Mucosa of rectum (tissue), 2 donors: Measurements from ENCODE around the gene MVD.

Experiments
- H3K27ac ChIP-seq, 2 donors: one replicate each; pipeline ENCODE4 v1.7.0; 2013; ENCODE audit warnings: inconsistent platforms in 2 of 2, low read depth in 2 of 2, low read length in 2 of 2
- H3K27me3 ChIP-seq, 2 donors: one replicate each; pipeline ENCODE4 v1.7.0; 2013; ENCODE audit warnings: low read length in 2 of 2; ENCODE audit not compliant: control insufficient read depth in 2 of 2, insufficient read depth in 2 of 2
- H3K36me3 ChIP-seq, 2 donors: one replicate each; pipeline ENCODE4 v1.7.0; 2013; ENCODE audit warnings: low read length in 2 of 2; ENCODE audit not compliant: control insufficient read depth in 2 of 2, insufficient read depth in 2 of 2
- H3K4me1 ChIP-seq, 2 donors: one replicate each; pipeline ENCODE4 v1.7.0; 2013; ENCODE audit warnings: low read length in 2 of 2, mild to moderate bottlenecking in 1 of 2; ENCODE audit not compliant: control insufficient read depth in 2 of 2, insufficient read depth in 2 of 2
- H3K4me3 ChIP-seq, 2 donors: one replicate each; pipeline ENCODE4 v1.7.0; 2013; ENCODE audit warnings: low read length in 2 of 2
- H3K9ac ChIP-seq, 2 donors: one replicate each; pipeline ENCODE4 v1.7.0; 2013; ENCODE audit warnings: low read length in 2 of 2, low read depth in 1 of 2, mild to moderate bottlenecking in 1 of 2
- H3K9me3 ChIP-seq, 2 donors: one replicate each; pipeline ENCODE4 v1.7.0; 2013; ENCODE audit warnings: low read length in 2 of 2; ENCODE audit not compliant: control insufficient read depth in 2 of 2
- donor health status: healthy.
- donor health status: Normal muscosa, but diverticular disease.

The MVD gene

GRCh38 chr16:88606148-88606757 lies 56.6 kb downstream of the MVD start:
- Histone ChIP-seq H3K9ac (no peak overlapping the region), H3K27ac (no peak overlapping the region), H3K4me1 (no peaks in the 10 kb centered on the region), H3K9me3 (no peaks in the 10 kb centered on the region), H3K4me3 (no peak overlapping the region), H3K27me3 (no peaks in the 10 kb centered on the region), H3K36me3 (peaks cover 37 to 52% of the 10 kb centered on the region in 2 donors)

- no peak overlapping the region for H3K4me3 ChIP-seq
- H3K9ac ChIP-seq: no peak overlapping the region
- no peaks in the 10 kb centered on the region for H3K9me3 ChIP-seq
- peaks cover 35 to 52% of the 10 kb centered on the region in 2 donors for H3K36me3 ChIP-seq
- H3K27ac ChIP-seq: no peak overlapping the region
- no peaks in the 10 kb centered on the region for H3K4me1 ChIP-seq
- H3K27me3 ChIP-seq: no peaks in the 10 kb centered on the region
These were observed 57.4 kb downstream of the MVD start for GRCh38 chr16:88605186-88606147.

- H3K4me1 ChIP-seq: peaks cover 0 to 3% of the 10 kb centered on the region in 2 donors
- no peaks in the 10 kb centered on the region for H3K27me3 ChIP-seq
- no peak overlapping the region for H3K27ac ChIP-seq
- H3K36me3 ChIP-seq: peaks cover 46 to 59% of the 10 kb centered on the region in 2 donors
- H3K9me3 ChIP-seq: no peaks in the 10 kb centered on the region
- H3K4me3 ChIP-seq: no peak overlapping the region
- H3K9ac ChIP-seq: no peak overlapping the region
These were observed 60.8 kb downstream of the MVD start for GRCh38 chr16:88602091-88602490.
